ENCODE results near the gene CNPY1.

Gene CNPY1

GRCh38 chr7:155468785-155469148 lies 77.6 kb downstream of the CNPY1 start:
- H3K9me3 ChIP-seq (ENCODE audit: insufficient read depth, low read length, severe bottlenecking), result no peaks in the 10 kb centered on the region
- no peak overlapping the region for H3K27ac ChIP-seq (ENCODE audit: low read length)
- H3K27me3 ChIP-seq (ENCODE audit: insufficient read depth, low read length, poor library complexity), result peaks cover 43% of the 10 kb centered on the region
- no peak overlapping the region for H3K4me3 ChIP-seq (ENCODE audit: low read depth in 1 of 2, low read length in 2 of 2)
- no peak for ATAC-seq (ENCODE audit: insufficient read depth, low read depth)
- H3K4me1 ChIP-seq (ENCODE audit: insufficient read depth, low read length), result no peaks in the 10 kb centered on the region
- no peaks in the 10 kb centered on the region; the same call in 1 of the 2 replicates for H4K20me1 ChIP-seq (ENCODE audit: insufficient read depth, low read length)
- DNase-seq, result no peak
- no peaks in the 10 kb centered on the region for H3K79me2 ChIP-seq (ENCODE audit: insufficient read depth, low read length)
- TF ChIP-seq CTCF (IDR thresholded peaks at IDR 0.05; ENCODE audit: borderline replicate concordance, extremely low read depth, low read length, poor library complexity, severe bottlenecking), result no peak
- TF ChIP-seq EZH2 (IDR thresholded peaks at IDR 0.05; ENCODE audit: borderline replicate concordance, low read depth, low read length, severe bottlenecking), result no peak
- no peak overlapping the region for H3K4me2 ChIP-seq (ENCODE audit: insufficient read depth, low read length)
- H3K9ac ChIP-seq (ENCODE audit: low read depth, low read length), result no peak overlapping the region
- no peak overlapping the region for H2AFZ ChIP-seq (ENCODE audit: low read depth, low read length)
- no peaks in the 10 kb centered on the region for H3K36me3 ChIP-seq (ENCODE audit: insufficient read depth, low read length)

- Histone ChIP-seq H3K36me3 (ENCODE audit: insufficient read depth, low read length) (no peaks in the 10 kb centered on the region), H3K27ac (ENCODE audit: low read length) (no peak overlapping the region), H3K9me3 (ENCODE audit: insufficient read depth, low read length, severe bottlenecking) (no peaks in the 10 kb centered on the region), H4K20me1 (ENCODE audit: insufficient read depth, low read length) (no peaks in the 10 kb centered on the region), H3K9ac (ENCODE audit: low read depth, low read length) (no peak overlapping the region), H3K4me3 (ENCODE audit: low read depth in 1 of 2, low read length in 2 of 2) (no peak overlapping the region), H3K27me3 (ENCODE audit: insufficient read depth, low read length, poor library complexity) (peaks cover 36% of the 10 kb centered on the region), H2AFZ (ENCODE audit: low read depth, low read length) (no peak overlapping the region), H3K4me1 (ENCODE audit: insufficient read depth, low read length) (no peaks in the 10 kb centered on the region), H3K4me2 (ENCODE audit: insufficient read depth, low read length) (no peak overlapping the region), H3K79me2 (ENCODE audit: insufficient read depth, low read length) (no peaks in the 10 kb centered on the region)
- TF ChIP-seq EZH2 (IDR thresholded peaks at IDR 0.05; ENCODE audit: borderline replicate concordance, low read depth, low read length, severe bottlenecking) (no peak), CTCF (IDR thresholded peaks at IDR 0.05; ENCODE audit: borderline replicate concordance, extremely low read depth, low read length, poor library complexity, severe bottlenecking) (no peak)
- DNase-seq, result no peak
- ATAC-seq (ENCODE audit: insufficient read depth, low read depth), result no peak
Measured at GRCh38 chr7:155467846-155468784, 78.2 kb downstream of the CNPY1 start.

GRCh38 chr7:155466814-155467733 lies 79.3 kb downstream of the CNPY1 start:
- Histone ChIP-seq H3K79me2 (ENCODE audit: insufficient read depth, low read length) (no peaks in the 10 kb centered on the region), H3K4me1 (ENCODE audit: insufficient read depth, low read length) (no peaks in the 10 kb centered on the region), H3K9ac (ENCODE audit: low read depth, low read length) (no peak overlapping the region), H3K27ac (ENCODE audit: low read length) (no peak overlapping the region), H4K20me1 (ENCODE audit: insufficient read depth, low read length) (no peaks in the 10 kb centered on the region), H3K4me2 (ENCODE audit: insufficient read depth, low read length) (no peak overlapping the region), H3K36me3 (ENCODE audit: insufficient read depth, low read length) (no peaks in the 10 kb centered on the region), H3K9me3 (ENCODE audit: insufficient read depth, low read length, severe bottlenecking) (no peaks in the 10 kb centered on the region), H3K27me3 (ENCODE audit: insufficient read depth, low read length, poor library complexity) (peaks cover 29% of the 10 kb centered on the region), H3K4me3 (ENCODE audit: low read depth in 1 of 2, low read length in 2 of 2) (no peak overlapping the region), H2AFZ (ENCODE audit: low read depth, low read length) (no peak overlapping the region)
- no peak for DNase-seq
- ATAC-seq (ENCODE audit: insufficient read depth, low read depth), result no peak
- TF ChIP-seq CTCF (IDR thresholded peaks at IDR 0.05; ENCODE audit: borderline replicate concordance, extremely low read depth, low read length, poor library complexity, severe bottlenecking), result no peak

All from DND-41 (cell line).